Measurements from ENCODE around the gene MAP4K2. TPM values are rescaled to one million over a fixed set of nuclear protein-coding genes. Genes with fewer than 3 reads are reported as not detected.
"Not testable (repeated sequence)": the region's sequence is repeated elsewhere in the genome, so short reads cannot be mapped to it uniquely, and the experiment has no call there.

Gene MAP4K2
- 6.7 and 10.4 TPM in 2 replicates for total RNA-seq (2014; rRNA removed; shearing (Covaris generic))

GRCh38 chr11:64803158-64803845, at the start of gene MAP4K2:
Gene MAP4K2, minus strand, starts transcription at chr11:64803214. Its CDS starts 65 bp downstream, at chr11:64803149.
- peak; percentile 88 for DNase-seq (ENCODE audit: low read depth)

GRCh38 chr11:64851831-64852351, 48.9 kb upstream of the MAP4K2 start:
- no peak for DNase-seq (ENCODE audit: low read depth)

- peak; percentile 30 for DNase-seq (ENCODE audit: low read depth)
These were observed 48.1 kb upstream of the MAP4K2 start for GRCh38 chr11:64850979-64851567.

GRCh38 chr11:64849598-64850356, 46.8 kb upstream of the MAP4K2 start:
- DNase-seq (ENCODE audit: low read depth) = no peak

- no peak for DNase-seq (ENCODE audit: low read depth)
These were observed 46.0 kb upstream of the MAP4K2 start for GRCh38 chr11:64848826-64849597.

- no peak for DNase-seq (ENCODE audit: low read depth)
These were observed 45.3 kb upstream of the MAP4K2 start for GRCh38 chr11:64848214-64848825.

- peak; percentile 93 for DNase-seq (ENCODE audit: low read depth)
These were observed 44.1 kb upstream of the MAP4K2 start for GRCh38 chr11:64846998-64847666.

- not testable (repeated sequence) for DNase-seq (ENCODE audit: low read depth)
These were observed 42.7 kb upstream of the MAP4K2 start for GRCh38 chr11:64845776-64846129.

GRCh38 chr11:64845129-64845775, 42.2 kb upstream of the MAP4K2 start:
- DNase-seq (ENCODE audit: low read depth) = no peak

GRCh38 chr11:64844330-64845128, 41.5 kb upstream of the MAP4K2 start, which contains the start of gene CDC42BPG:
Gene CDC42BPG, minus strand, starts transcription at chr11:64844653. Its CDS starts 84 bp downstream, at chr11:64844569.
- peak; percentile 71 for DNase-seq (ENCODE audit: low read depth)

- DNase-seq (ENCODE audit: low read depth) = no peak
These were observed 40.8 kb upstream of the MAP4K2 start for GRCh38 chr11:64843686-64844329.

GRCh38 chr11:64842851-64843685, 40.1 kb upstream of the MAP4K2 start:
- DNase-seq (ENCODE audit: low read depth) = peak; percentile 39

GRCh38 chr11:64842366-64842759, 39.3 kb upstream of the MAP4K2 start:
- DNase-seq (ENCODE audit: low read depth) = no peak

GRCh38 chr11:64841592-64842365, 38.8 kb upstream of the MAP4K2 start:
- no peak for DNase-seq (ENCODE audit: low read depth)

- no peak for DNase-seq (ENCODE audit: low read depth)
These were observed 37.1 kb upstream of the MAP4K2 start for GRCh38 chr11:64839887-64840782.

GRCh38 chr11:64839335-64839734, 36.3 kb upstream of the MAP4K2 start:
- no peak for DNase-seq (ENCODE audit: low read depth)
